GM10248 (cell line): ENCODE data around the gene FOSL2.

Experiments
- CTCF ChIA-PET: fragments of 300-600 bp; sonication (Branson Sonifier 250); formaldehyde crosslinking; extraction: SDS; loops from one replicate; lab custom pipeline; 2021; ENCODE audit warnings: antibody characterized with exemption; lab: Yijun Ruan, JAX
- POLR2A ChIA-PET: fragments of 350-650 bp; sonication (Branson Sonifier 250); formaldehyde crosslinking; extraction: SDS; loops from one replicate; lab custom pipeline; 2020; ENCODE audit warnings: antibody characterized with exemption; lab: Yijun Ruan, JAX
- DNase-seq: peaks from one replicate; pipeline ENCODE4 v3.0.0; 2012; ENCODE audit errors: extremely low spot score
- TF ChIP-seq, protein P1 (sequence below): IDR thresholded peaks from 2 replicates; pipeline ENCODE4 v1.5.1; 2012; ENCODE audit warnings: mild to moderate bottlenecking, low read depth; ENCODE audit errors: extremely low read depth, missing control alignments, control extremely low read depth

The FOSL2 gene

DNA sequence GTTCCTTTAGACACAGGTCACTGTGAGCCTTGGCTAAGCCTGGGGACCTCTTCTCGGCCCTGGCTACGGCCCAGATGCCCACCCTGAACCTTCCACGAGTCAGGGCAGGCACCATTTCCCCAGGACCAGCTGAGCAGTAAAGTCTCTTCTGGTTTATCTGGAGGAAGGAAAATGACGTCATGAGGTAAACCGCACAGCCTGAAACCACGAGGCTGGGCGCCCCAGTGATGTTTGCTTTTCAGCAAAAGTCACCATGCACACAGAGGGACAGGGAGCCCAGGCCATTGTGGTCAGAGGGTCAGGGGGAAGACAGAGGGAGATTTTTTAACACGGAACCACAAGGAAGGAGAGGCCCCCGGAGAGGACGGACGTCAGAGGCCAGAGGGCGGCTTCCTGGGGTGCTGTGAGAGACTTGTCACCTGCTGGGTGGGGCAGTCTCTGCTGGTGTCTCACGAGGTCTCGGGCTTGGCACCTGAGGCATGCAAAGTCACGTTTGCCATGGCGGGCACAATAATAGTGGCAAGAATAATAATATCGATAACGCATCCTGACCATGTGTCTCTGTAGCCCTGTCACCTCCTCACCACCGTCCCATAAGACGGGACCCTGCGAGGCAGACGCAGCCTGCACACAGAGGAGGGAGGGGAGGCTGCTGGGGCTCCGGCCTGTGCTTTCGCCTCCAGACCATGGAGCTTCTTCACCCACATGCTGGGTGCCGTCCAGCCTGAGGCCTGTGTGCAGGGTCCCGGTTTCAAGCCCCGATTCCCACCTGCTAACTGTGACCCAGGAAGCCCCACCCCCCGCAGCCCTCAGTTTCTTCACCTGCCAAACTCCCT is 33.2 kb upstream of the FOSL2 start:
- TF ChIP-seq, protein P1, sequence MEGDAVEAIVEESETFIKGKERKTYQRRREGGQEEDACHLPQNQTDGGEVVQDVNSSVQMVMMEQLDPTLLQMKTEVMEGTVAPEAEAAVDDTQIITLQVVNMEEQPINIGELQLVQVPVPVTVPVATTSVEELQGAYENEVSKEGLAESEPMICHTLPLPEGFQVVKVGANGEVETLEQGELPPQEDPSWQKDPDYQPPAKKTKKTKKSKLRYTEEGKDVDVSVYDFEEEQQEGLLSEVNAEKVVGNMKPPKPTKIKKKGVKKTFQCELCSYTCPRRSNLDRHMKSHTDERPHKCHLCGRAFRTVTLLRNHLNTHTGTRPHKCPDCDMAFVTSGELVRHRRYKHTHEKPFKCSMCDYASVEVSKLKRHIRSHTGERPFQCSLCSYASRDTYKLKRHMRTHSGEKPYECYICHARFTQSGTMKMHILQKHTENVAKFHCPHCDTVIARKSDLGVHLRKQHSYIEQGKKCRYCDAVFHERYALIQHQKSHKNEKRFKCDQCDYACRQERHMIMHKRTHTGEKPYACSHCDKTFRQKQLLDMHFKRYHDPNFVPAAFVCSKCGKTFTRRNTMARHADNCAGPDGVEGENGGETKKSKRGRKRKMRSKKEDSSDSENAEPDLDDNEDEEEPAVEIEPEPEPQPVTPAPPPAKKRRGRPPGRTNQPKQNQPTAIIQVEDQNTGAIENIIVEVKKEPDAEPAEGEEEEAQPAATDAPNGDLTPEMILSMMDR = no peak
- DNase-seq = peak; percentile 75
- CTCF ChIA-PET = interaction anchor here (0.7 to 1.3 kb wide), 3 partner anchors 10 to 381 kb away, joined by 3 to 6 read pairs (median 4); no protein-coding TSS in a partner anchor
- POLR2A ChIA-PET = no interaction called here

DNA sequence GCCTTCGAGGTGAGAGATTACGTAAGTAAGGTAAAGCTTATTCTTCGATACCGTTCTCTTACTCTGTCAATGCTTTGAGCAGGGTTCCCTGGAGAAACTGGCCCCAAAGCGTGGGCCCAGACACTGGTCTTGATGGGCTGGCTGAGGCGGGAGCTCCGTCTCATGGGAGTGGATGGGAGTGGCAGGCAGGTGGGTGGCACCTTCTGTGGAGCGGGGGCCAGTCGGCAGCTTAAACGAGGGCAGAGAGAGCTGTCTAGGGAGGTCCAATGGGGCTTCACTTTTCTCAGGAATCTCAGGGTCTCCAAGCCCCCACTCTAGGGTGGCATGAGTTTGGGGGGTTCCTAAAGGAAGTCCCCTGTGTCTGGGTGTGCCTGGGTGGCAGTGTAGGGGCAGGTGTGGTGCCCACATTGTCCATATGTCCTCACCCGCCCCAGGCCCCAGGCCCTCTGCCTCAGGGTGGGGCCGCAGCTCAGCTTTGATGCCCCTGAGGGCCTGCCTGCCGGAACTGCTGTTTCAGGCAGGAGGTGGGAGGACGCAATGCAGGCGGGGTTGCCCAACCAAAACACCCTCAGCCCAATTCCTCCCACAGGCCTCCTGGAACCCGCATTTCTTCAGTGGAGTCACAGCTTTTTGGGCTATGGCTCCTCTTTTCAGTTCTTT is 32.5 kb upstream of the FOSL2 start:
- TF ChIP-seq, protein P1 = no peak
- ChIA-PET POLR2A (interaction anchor here (0.6 kb wide), 1 partner anchor 41 kb away, joined by 4 read pairs; no protein-coding TSS in a partner anchor), CTCF (interaction anchor here (0.7 to 1.3 kb wide), 3 partner anchors 9 to 382 kb away, joined by 3 to 6 read pairs (median 4); no protein-coding TSS in a partner anchor)
- DNase-seq = no peak

DNA sequence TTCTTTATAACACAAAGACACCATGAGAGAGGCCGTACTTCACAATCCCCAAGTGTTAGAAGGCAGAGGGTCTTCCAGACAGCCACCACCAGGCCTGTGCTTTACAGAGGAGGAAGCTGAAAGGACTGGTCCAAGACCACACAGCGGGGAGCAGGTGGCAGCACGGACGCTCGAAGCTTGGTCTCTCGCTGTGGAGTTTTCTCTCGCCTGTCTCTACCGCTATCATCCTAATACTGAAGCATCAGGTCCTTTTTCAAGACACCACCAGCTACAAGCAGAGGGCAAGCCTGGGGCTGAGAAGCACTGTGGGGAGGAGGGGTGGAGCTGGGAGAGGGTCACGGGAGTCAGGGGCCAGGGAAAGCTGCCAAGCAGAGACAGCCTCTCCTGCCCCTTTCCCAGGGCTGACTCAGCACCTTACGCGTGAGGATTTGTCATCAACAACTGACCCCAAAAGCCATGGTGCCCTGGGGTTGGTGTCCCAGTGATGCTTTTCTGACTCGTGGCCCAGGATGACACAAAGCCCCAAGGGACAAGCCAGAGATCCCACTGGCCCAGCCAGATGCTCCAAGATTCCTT is 31.9 kb upstream of the FOSL2 start:
- no peak for DNase-seq
- POLR2A ChIA-PET = interaction anchor here (0.6 kb wide), 1 partner anchor 40 kb away, joined by 4 read pairs; no protein-coding TSS in a partner anchor
- CTCF ChIA-PET = interaction anchor here (1.0 to 2.3 kb wide), 4 partner anchors 8 to 22 kb away, joined by 4 to 6 read pairs (median 5); no protein-coding TSS in a partner anchor
- TF ChIP-seq, protein P1 = no peak

DNA sequence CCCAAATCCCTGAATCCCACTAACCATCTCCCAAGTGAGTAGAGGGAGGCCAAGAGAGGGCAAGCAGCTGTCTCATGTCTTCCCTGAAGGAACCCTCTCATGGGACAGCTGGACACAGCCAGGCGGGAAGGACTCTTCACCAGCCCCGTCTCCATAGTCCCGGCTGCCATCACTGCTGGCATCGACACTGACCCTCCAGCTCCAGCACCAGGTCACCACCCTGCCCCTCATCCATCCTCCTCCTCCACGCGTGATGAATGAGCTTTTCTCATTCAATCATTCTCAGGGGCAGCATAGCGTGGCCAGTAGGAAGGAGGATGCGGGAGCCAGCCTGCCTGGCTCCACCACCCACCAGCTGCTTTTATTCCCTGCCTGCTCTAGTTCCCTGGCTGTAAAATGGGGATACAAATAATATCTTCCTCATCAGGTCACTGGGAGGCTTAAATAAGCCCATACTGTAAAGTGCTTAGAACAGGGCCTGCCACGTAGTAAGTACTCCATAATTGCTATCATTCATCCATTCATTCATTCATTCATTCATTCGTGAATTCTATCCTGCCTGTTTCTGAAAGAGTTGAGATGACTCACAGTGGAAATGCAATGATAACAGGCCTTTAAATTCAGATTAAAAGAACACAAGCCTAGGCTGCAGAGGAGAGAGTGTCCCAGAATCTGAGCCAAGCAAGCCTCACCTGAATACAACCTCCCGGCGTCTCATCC is 30.5 kb upstream of the FOSL2 start:
- DNase-seq = no peak
- TF ChIP-seq, protein P1 = no peak
- ChIA-PET CTCF (interaction anchor here (1.3 to 2.3 kb wide), 3 partner anchors 11 to 22 kb away, joined by 3 to 6 read pairs (median 4); no protein-coding TSS in a partner anchor), POLR2A (no interaction called here)

DNA sequence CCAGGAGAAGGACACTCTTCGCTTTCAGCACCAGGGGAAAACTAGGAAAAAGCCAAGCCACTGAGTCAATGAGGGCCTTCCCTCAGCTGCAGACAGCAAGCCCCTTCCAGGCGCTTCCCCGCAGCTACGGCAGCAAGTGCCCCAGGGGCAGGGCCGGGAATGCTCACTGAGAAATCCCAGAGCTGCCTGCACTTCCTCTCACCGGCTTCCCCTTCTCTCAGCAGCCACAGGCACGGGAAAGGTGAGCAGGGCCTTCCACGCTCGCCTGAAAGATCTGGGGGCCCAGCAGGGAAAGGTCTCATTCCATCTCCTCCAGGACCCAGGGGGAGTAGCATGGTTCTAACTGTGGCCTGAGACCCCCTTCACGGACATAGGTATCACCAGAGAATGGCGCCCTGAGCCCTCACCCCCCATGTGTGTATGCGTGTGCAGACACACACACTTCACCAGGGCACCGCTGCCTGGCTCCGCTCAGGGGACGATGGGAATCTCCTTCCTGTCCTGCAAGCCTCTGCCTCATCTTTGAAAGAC is 29.6 kb upstream of the FOSL2 start:
- TF ChIP-seq, protein P1 = no peak
- ChIA-PET CTCF (interaction anchor here (2.3 kb wide), 1 partner anchor 17 kb away, joined by 6 read pairs; no protein-coding TSS in a partner anchor), POLR2A (no interaction called here)
- DNase-seq = no peak
